Bronchial epithelial cell (primary cell): Measurements from ENCODE around the gene ELOVL1. TPM values are rescaled to one million over a fixed set of nuclear protein-coding genes. Genes with fewer than 3 reads are reported as not detected.

Experiments
- DNase-seq: peaks from one replicate; pipeline ENCODE4 v3.0.0-alpha.2; 2010; ENCODE audit warnings: low read depth
- FAIRE-seq: peaks from 2 replicates; lab custom pipeline; 2011; peaks lifted over from hg19 to GRCh38; lab: Jason Lieb, UNC
- H3K27me3 ChIP-seq: 2 replicates; pipeline ENCODE4 v1.5.1; 2011; ENCODE audit warnings: low read length; ENCODE audit not compliant: control insufficient read depth, insufficient read depth
- H3K36me3 ChIP-seq: 2 replicates; pipeline ENCODE4 v1.5.1; 2011; ENCODE audit warnings: low read length; ENCODE audit not compliant: control insufficient read depth, insufficient read depth
- H3K4me3 ChIP-seq: 2 replicates; pipeline ENCODE4 v1.5.1; 2011; ENCODE audit warnings: mild to moderate bottlenecking, low read depth, low read length, control low read depth
- total RNA-seq: library from RNA; depleted of rRNA; stranded (reverse); fragments of >200 nt; gene quantifications from 2 replicates; pipeline ENCODE4 v1.2.1, GENCODE V29; 2014
- TF ChIP-seq, protein P1 (sequence below): IDR thresholded peaks from 2 replicates; pipeline ENCODE4 v1.5.1; 2011; ENCODE audit warnings: mild to moderate bottlenecking, moderate library complexity, low read length, control low read depth, inconsistent platforms; ENCODE audit not compliant: insufficient read depth, severe bottlenecking

Gene ELOVL1
- total RNA-seq, 1 donor from 2014 or later = 55.8 TPM

DNA sequence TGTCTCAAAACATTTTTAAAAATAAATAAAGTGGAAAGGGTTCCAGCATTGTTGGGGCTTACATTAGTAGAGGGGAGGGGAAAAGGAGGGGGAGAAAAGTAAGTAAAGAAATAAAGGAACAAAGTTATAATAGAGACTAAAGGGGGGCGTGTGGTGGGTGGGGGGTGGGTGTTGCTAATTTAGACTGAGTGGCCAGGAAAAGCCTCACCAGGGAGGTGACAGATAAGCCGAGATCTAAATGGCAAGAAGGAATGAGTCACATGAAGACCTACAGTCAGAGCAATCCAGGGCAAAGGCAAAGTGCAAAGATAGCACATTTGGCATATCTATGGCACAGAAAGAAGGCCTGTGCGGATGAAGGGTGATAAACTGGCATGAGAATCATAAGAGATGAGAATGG, 22.7 kb downstream of the ELOVL1 start:
- H3K27me3 ChIP-seq = no peaks in the 10 kb centered on the region
- DNase-seq (peak; percentile 20), FAIRE-seq (no peak)
- H3K4me3 ChIP-seq = no peak overlapping the region
- H3K36me3 ChIP-seq = no peaks in the 10 kb centered on the region
- TF ChIP-seq, protein P1, sequence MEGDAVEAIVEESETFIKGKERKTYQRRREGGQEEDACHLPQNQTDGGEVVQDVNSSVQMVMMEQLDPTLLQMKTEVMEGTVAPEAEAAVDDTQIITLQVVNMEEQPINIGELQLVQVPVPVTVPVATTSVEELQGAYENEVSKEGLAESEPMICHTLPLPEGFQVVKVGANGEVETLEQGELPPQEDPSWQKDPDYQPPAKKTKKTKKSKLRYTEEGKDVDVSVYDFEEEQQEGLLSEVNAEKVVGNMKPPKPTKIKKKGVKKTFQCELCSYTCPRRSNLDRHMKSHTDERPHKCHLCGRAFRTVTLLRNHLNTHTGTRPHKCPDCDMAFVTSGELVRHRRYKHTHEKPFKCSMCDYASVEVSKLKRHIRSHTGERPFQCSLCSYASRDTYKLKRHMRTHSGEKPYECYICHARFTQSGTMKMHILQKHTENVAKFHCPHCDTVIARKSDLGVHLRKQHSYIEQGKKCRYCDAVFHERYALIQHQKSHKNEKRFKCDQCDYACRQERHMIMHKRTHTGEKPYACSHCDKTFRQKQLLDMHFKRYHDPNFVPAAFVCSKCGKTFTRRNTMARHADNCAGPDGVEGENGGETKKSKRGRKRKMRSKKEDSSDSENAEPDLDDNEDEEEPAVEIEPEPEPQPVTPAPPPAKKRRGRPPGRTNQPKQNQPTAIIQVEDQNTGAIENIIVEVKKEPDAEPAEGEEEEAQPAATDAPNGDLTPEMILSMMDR = no peak

DNA sequence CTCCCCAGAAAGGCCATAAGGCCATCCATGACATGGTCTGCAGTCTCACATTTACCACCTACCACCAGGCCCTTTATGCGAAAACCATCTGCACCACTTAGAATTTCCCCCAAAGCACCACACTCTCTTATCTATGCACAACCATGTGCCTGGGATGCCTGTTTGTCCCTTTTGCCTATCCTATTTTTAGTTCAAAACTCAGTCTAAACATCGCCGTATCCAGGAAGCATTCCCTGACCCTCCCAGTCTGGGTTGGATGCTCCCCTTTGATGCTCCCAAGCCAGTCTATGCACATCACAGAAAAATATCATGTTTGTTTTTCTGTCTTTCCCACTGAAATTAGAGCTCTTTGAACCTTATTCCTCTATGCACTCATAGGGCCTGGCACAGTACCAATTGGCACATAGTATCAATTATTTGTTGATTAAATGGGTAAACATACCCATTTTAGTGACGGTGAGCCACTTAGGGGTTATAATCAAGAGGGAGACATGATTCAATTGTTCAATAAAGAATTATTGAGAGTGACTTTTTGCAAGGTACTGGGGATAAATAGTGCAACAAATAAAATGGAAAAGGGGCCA, 23.5 kb downstream of the ELOVL1 start:
- FAIRE-seq (no peak), DNase-seq (no peak)
- Histone ChIP-seq H3K4me3 (no peak overlapping the region), H3K36me3 (no peaks in the 10 kb centered on the region), H3K27me3 (no peaks in the 10 kb centered on the region)
- TF ChIP-seq, protein P1 = no peak

DNA sequence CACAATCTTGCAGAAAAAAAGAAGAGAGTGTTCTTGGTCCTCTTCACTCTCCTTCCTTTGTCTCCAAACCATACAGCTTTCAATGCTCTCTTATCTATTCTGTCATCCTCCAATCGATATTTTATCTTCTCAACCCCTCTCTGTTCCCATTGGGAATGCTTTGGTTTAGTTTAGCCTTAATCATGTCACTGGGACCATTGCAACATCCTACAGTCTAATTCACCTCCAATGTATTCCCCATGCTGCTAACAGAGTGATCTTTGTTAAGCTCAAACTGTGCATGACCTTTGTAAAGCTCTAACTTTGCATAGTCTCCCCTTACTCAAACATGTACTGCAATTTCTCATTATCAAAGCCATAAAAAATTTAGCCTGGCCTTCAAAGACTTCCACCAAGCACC, 27.3 kb downstream of the ELOVL1 start:
- no peak for FAIRE-seq
- TF ChIP-seq, protein P1 = no peak

DNA sequence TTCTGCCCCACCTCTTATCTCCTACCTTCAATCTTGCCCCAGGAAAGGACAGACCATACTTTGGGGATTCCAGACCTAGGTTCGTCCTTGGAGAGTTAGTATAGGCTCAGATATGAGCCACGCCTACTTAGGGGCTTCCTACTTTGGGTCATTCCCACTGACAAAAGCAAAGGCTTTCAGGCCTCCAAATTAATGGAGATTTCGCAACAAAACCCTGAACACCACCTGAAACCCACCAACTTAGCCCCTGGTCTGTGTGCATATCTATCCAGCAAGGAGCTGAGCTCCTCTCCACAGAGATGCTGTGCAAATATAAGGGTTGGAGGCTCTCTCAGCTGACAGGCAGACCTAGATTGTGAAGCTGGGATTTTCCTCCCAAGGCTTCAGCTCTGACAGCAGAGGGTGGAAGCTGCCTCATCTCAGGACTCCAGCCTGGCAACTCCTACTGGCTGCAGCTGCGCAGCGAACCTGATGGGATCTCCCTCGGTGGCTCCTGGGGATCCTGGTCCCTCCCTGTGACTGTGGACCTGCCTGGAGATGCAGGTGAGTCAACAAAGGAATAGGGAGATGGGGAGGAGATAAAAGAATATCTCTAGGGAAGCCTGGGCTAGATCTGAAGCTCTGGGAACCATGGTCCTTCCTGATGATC, 28.1 kb downstream of the ELOVL1 start:
- no peak overlapping the region for H3K4me3 ChIP-seq
- no peak for DNase-seq
- H3K36me3 ChIP-seq = no peaks in the 10 kb centered on the region
- no peak for FAIRE-seq
- TF ChIP-seq, protein P1 = no peak
- peaks cover 3% of the 10 kb centered on the region for H3K27me3 ChIP-seq

More for the DNA sequence above, 27.3 kb downstream of the ELOVL1 start:
- DNase-seq = no peak
- H3K27me3 ChIP-seq = peaks cover 3% of the 10 kb centered on the region
- no peaks in the 10 kb centered on the region for H3K36me3 ChIP-seq
- H3K4me3 ChIP-seq = no peak overlapping the region

DNA sequence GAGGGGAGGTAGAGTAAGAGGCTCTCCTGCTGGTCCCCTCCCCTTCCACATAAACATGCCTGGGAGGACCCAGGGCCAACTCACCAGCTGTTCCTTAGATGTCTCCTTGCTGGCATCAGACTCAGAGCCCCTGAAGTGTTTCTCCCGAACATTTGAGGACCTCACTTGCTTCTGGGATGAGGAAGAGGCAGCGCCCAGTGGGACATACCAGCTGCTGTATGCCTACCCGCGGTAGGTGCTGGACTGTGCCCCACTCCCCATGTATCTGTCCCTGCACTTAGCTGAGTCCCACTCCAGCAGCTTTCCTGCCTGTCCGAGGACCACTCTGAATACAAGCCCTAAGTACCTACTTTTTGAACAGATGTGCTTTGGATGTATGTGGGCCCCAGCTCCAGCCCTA, 29.8 kb downstream of the ELOVL1 start:
- no peak for DNase-seq
- no peak for FAIRE-seq
- Histone ChIP-seq H3K4me3 (no peak overlapping the region), H3K27me3 (peaks cover 3% of the 10 kb centered on the region), H3K36me3 (no peaks in the 10 kb centered on the region)
- TF ChIP-seq, protein P1 = no peak

DNA sequence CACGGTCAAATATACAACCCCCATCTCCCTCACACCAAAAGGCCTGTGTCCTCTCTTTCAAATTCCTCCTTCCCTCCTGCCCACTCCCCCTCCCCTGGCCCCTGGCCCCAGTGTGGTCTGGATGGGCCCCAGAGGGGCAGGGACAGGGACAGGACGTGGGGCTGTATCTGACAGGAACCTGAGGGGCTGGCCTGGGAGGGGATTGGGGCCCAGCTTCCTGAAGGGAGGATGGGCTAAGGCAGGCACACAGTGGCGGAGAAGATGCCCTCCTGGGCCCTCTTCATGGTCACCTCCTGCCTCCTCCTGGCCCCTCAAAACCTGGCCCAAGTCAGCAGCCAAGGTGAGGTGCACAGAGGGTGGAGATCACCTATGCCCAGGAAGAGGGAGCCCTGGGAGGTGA, 30.2 kb downstream of the ELOVL1 start, which contains the start of gene MPL:
Gene MPL, plus strand, starts transcription at position 231 of the 400 bp plus-strand sequence. Its CDS starts 31 bp downstream, at position 262.
- no peak for DNase-seq
- TF ChIP-seq, protein P1 = no peak
- H3K36me3 ChIP-seq = no peaks in the 10 kb centered on the region
- H3K4me3 ChIP-seq = no peak within 1 kb of the TSS
- peaks cover 3% of the 10 kb centered on the region for H3K27me3 ChIP-seq
- no peak for FAIRE-seq
